ENCODE data around the gene COL15A1. TPM values are rescaled to one million over a fixed set of nuclear protein-coding genes. Genes with fewer than 3 reads are reported as not detected.

Gene COL15A1
- total RNA-seq, 1 experiment from 2014 or later = 0.10 TPM

DNA sequence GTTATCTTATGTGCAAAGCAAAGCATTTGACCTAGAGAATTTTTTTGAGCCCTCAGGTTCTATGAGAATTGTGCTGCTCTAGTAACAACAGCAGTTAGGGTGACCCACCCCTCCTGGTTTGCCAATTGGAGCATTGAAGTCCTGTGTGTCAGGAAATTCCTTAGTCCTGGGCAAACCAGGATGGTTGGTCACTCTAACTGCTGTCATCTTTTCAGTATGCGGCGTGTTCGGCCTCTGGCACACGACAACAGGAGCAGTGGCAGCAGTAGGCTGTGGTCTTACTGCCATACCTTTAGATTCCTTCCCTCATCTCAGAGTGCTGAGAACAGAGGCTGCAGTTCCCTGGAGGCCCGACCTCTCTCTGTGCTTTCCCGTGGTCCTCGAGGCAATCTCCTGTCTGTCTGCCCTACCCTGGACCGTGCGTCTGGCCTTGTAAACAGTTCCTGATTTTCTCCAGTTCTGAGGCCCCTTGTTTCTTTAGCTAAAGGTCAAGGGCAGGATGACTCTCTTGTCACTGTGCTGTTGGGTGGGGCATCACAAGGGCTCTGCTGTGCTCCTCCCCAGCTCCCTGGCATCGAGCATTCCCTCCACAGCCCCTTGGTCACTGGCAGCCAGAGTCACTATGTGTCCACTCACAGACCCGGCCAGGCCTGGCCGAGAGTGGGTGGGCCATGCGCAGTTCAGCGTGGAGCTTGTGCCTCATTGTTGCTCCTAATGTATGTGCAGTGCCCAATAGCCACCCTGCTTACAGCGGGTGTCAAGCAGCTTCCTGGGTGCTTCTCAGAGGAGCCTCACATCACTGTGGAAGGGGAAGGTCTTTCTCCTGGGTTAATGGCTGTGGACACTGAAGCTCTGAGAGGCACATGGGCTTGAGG is 18.5 kb upstream of the COL15A1 start:
- H3K27me3 ChIP-seq (ENCODE audit: control insufficient read depth, insufficient read depth, low read length) = no peaks in the 10 kb centered on the region; the same call in none of the 2 replicates
- ChIA-PET POLR2A (no interaction called here), CTCF (no interaction called here)
- TF ChIP-seq TCF7L2 (IDR thresholded peaks at IDR 0.05; ENCODE audit: low read depth, low read length) (no peak), SIN3A (IDR thresholded peaks at IDR 0.05; ENCODE audit: borderline replicate concordance, insufficient read depth, low read depth, low read length) (no peak), POLR2AphosphoS5 (IDR thresholded peaks at IDR 0.05; ENCODE audit: low read depth, low read length) (no peak)
- TF ChIP-seq, protein P1, sequence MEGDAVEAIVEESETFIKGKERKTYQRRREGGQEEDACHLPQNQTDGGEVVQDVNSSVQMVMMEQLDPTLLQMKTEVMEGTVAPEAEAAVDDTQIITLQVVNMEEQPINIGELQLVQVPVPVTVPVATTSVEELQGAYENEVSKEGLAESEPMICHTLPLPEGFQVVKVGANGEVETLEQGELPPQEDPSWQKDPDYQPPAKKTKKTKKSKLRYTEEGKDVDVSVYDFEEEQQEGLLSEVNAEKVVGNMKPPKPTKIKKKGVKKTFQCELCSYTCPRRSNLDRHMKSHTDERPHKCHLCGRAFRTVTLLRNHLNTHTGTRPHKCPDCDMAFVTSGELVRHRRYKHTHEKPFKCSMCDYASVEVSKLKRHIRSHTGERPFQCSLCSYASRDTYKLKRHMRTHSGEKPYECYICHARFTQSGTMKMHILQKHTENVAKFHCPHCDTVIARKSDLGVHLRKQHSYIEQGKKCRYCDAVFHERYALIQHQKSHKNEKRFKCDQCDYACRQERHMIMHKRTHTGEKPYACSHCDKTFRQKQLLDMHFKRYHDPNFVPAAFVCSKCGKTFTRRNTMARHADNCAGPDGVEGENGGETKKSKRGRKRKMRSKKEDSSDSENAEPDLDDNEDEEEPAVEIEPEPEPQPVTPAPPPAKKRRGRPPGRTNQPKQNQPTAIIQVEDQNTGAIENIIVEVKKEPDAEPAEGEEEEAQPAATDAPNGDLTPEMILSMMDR (IDR thresholded peaks at IDR 0.05) = no peak
- TF ChIP-seq, protein P2, sequence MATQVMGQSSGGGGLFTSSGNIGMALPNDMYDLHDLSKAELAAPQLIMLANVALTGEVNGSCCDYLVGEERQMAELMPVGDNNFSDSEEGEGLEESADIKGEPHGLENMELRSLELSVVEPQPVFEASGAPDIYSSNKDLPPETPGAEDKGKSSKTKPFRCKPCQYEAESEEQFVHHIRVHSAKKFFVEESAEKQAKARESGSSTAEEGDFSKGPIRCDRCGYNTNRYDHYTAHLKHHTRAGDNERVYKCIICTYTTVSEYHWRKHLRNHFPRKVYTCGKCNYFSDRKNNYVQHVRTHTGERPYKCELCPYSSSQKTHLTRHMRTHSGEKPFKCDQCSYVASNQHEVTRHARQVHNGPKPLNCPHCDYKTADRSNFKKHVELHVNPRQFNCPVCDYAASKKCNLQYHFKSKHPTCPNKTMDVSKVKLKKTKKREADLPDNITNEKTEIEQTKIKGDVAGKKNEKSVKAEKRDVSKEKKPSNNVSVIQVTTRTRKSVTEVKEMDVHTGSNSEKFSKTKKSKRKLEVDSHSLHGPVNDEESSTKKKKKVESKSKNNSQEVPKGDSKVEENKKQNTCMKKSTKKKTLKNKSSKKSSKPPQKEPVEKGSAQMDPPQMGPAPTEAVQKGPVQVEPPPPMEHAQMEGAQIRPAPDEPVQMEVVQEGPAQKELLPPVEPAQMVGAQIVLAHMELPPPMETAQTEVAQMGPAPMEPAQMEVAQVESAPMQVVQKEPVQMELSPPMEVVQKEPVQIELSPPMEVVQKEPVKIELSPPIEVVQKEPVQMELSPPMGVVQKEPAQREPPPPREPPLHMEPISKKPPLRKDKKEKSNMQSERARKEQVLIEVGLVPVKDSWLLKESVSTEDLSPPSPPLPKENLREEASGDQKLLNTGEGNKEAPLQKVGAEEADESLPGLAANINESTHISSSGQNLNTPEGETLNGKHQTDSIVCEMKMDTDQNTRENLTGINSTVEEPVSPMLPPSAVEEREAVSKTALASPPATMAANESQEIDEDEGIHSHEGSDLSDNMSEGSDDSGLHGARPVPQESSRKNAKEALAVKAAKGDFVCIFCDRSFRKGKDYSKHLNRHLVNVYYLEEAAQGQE (IDR thresholded peaks at IDR 0.05; ENCODE audit: insufficient read depth in 1 of 2, low read depth in 2 of 2, low read length in 1 of 2) = no peak
- no TSS peak for BruUV-seq (replicated peaks)
- no peak overlapping the region for H3K27ac ChIP-seq (ENCODE audit: low read length)
- no peaks in the 10 kb centered on the region for H3K4me1 ChIP-seq (ENCODE audit: control insufficient read depth, insufficient read depth, low read length)
- intact Hi-C loops (cut with micrococcal nuclease; ENCODE audit: unreplicated experiment) (no loop called here), in situ Hi-C loops (cut with HindIII; ENCODE audit: low pct_unique_long_range_greater_than_20kb, low sequenced_read_pairs) (no loop called here)
- H3K9me3 ChIP-seq (ENCODE audit: control insufficient read depth, insufficient read depth, low read depth, low read length) = no peaks in the 10 kb centered on the region
- ATAC-seq (no peak), DNase-seq (ENCODE audit: low read depth, low spot score) (no peak)
- no peaks in the 10 kb centered on the region for H3K36me3 ChIP-seq (ENCODE audit: control insufficient read depth, insufficient read depth, low read length)
- no peak overlapping the region for H3K4me3 ChIP-seq (ENCODE audit: low read depth in 2 of 2, low read length in 2 of 2)

DNA sequence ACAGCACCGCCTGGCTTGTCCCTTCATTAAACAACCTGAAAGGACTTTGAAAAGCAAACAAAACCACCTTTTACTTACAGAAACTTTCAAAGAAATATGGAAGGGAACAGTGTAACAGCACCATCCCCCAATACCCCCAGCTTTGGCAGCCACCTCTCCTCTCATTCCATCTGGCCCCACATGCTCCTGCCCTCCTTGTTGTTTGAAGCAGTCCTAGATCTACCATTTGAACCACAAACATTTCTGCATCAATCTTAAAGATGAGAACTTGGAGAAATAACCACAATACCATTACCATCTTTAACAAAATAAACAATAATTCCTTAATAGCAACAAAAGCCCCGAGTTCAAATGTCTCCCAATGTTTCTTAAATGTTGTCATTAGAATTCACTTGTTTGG is 17.8 kb upstream of the COL15A1 start:
- POLR2A ChIA-PET = no interaction called here
- TF ChIP-seq POLR2AphosphoS5 (IDR thresholded peaks at IDR 0.05; ENCODE audit: low read depth, low read length) (no peak), TCF7L2 (IDR thresholded peaks at IDR 0.05; ENCODE audit: low read depth, low read length) (no peak), SIN3A (IDR thresholded peaks at IDR 0.05; ENCODE audit: borderline replicate concordance, insufficient read depth, low read depth, low read length) (no peak)
- TF ChIP-seq, protein P1 (IDR thresholded peaks at IDR 0.05) = no peak
- TF ChIP-seq, protein P2 (IDR thresholded peaks at IDR 0.05; ENCODE audit: insufficient read depth in 1 of 2, low read depth in 2 of 2, low read length in 1 of 2) = no peak
- ATAC-seq = no peak
- Histone ChIP-seq H3K4me1 (ENCODE audit: control insufficient read depth, insufficient read depth, low read length) (no peaks in the 10 kb centered on the region), H3K36me3 (ENCODE audit: control insufficient read depth, insufficient read depth, low read length) (no peaks in the 10 kb centered on the region), H3K4me3 (ENCODE audit: low read depth in 2 of 2, low read length in 2 of 2) (no peak overlapping the region), H3K27ac (ENCODE audit: low read length) (no peak overlapping the region), H3K27me3 (ENCODE audit: control insufficient read depth, insufficient read depth, low read length) (no peaks in the 10 kb centered on the region; the same call in none of the 2 replicates), H3K9me3 (ENCODE audit: control insufficient read depth, insufficient read depth, low read depth, low read length) (no peaks in the 10 kb centered on the region)
- in situ Hi-C loops (cut with HindIII; ENCODE audit: low pct_unique_long_range_greater_than_20kb, low sequenced_read_pairs) (no loop called here), intact Hi-C loops (cut with micrococcal nuclease; ENCODE audit: unreplicated experiment) (no loop called here)
- DNase-seq (ENCODE audit: low read depth, low spot score) = no peak
- no TSS peak for BruUV-seq (replicated peaks)
- CTCF ChIA-PET = no interaction called here

Data from Panc1 (cell line).